Kidney (tissue), 14 donors: ENCODE results near the gene HBZ. TPM values are rescaled to one million over a fixed set of nuclear protein-coding genes. Genes with fewer than 3 reads are reported as not detected.
"Not testable (repeated sequence)": the region's sequence is repeated elsewhere in the genome, so short reads cannot be mapped to it uniquely, and the experiment has no call there.

Source experiments
- DNase-seq, 5 donors: peaks; one replicate each; pipeline ENCODE4 v3.0.0-alpha.2; 2013 to 2020
- FAIRE-seq: peaks from 2 replicates; lab custom pipeline; 2012; peaks lifted over from hg19 to GRCh38; lab: Jason Lieb, UNC
- H3K27ac ChIP-seq, 2 donors: one replicate each; pipeline ENCODE4 v1.7.0; 2013; ENCODE audit warnings: low read depth in 2 of 2, low read length in 2 of 2, inconsistent platforms in 1 of 2
- H3K27me3 ChIP-seq: one replicate; pipeline ENCODE4 v1.7.1; 2013; ENCODE audit warnings: low read length, inconsistent platforms; ENCODE audit not compliant: control insufficient read depth, insufficient read depth
- H3K36me3 ChIP-seq, 3 donors: one replicate each; pipeline versions ENCODE4 v1.7.0 to v1.7.1; 2013; ENCODE audit warnings: low read length in 3 of 3, control low read depth in 1 of 3, inconsistent platforms in 1 of 3; ENCODE audit not compliant: insufficient read depth in 3 of 3, control insufficient read depth in 2 of 3
- H3K4me1 ChIP-seq, 3 donors: one replicate each; pipeline versions ENCODE4 v1.7.0 to v1.7.1; 2013; ENCODE audit warnings: low read length in 3 of 3, inconsistent platforms in 1 of 3, low read depth in 1 of 3; ENCODE audit not compliant: control insufficient read depth in 2 of 3, insufficient read depth in 2 of 3
- H3K4me3 ChIP-seq, 3 donors: one replicate each; pipeline versions ENCODE4 v1.7.0 to v1.8.1; 2013; ENCODE audit warnings: low read length in 3 of 3, control low read depth in 1 of 3, inconsistent platforms in 1 of 3
- H3K9ac ChIP-seq, 3 donors: one replicate each; pipeline versions ENCODE4 v1.7.0 to v1.7.1; 2013; ENCODE audit warnings: low read length in 3 of 3, control low read depth in 1 of 3, inconsistent platforms in 1 of 3
- H3K9me3 ChIP-seq, 3 donors: one replicate each; pipeline versions ENCODE4 v1.7.0 to v1.7.1; 2013; ENCODE audit warnings: low read length in 3 of 3, control low read depth in 1 of 3, inconsistent platforms in 1 of 3; ENCODE audit not compliant: control insufficient read depth in 2 of 3, insufficient read depth in 1 of 3
- intact Hi-C: fragments of 100-400 bp; cut with DNase I; formaldehyde crosslinking; loops from one replicate; pipeline ENCODE4 v1.11.1; 2022
- polyA plus RNA-seq: library from polyadenylated mRNA; stranded (reverse); fragments of 350-450 nt; fragmentation: Illumina TruSeq; extraction: RNeasy Lipid Tissue Mini Kit (QIAGEN cat#74804); gene quantifications from one replicate; pipeline ENCODE4 v1.2.3, GENCODE V29; 2014; ENCODE audit warnings: low read depth, low replicate concordance; ENCODE audit not compliant: insufficient read depth
- total RNA-seq: library from RNA; stranded (reverse); fragmentation: NEBNext Ultra II Directional; extraction: Animal tissue kit (Norgen Biotek cat#: 25700); gene quantifications from one replicate; pipeline ENCODE4 v1.2.1, GENCODE V29; 2021
- TF ChIP-seq, protein P1 (sequence below): IDR thresholded peaks from 3 replicates; pipeline ENCODE4 v1.5.1; 2012; ENCODE audit warnings: mild to moderate bottlenecking, moderate library complexity, borderline replicate concordance; ENCODE audit not compliant: insufficient read depth; ENCODE audit errors: extremely low read depth
- donor health status: control.
- donor health status: control.
- donor health status: control.
- donor health status: control.
- donor health status: control.
- donor health status: DM: yes; HTN: yes; CAD: no.
- donor health status: Normal renal cell carcinoma (clear cell type).

Gene HBZ
- total and polyA plus RNA-seq, 2 donors from 2014 or later = not detected

- FAIRE-seq = no peak
Measured at GRCh38 chr16:149024-149660, 3.3 kb upstream of the HBZ start.

GRCh38 chr16:153129-153521 is 681 bp downstream of the HBZ start:
- not testable (repeated sequence) for H3K36me3 ChIP-seq, FAIRE-seq
- H3K27me3 ChIP-seq = peaks cover 12% of the 10 kb centered on the region

More at GRCh38 chr16:149024-149660, 3.3 kb upstream of the HBZ start:
- H3K27ac ChIP-seq = no peak overlapping the region
- DNase-seq = no peak
- intact Hi-C loops = no loop called here
- H3K36me3 ChIP-seq = no peaks in the 10 kb centered on the region
- no peaks in the 10 kb centered on the region for H3K4me1 ChIP-seq
- H3K9ac ChIP-seq = no peak overlapping the region
- no peaks in the 10 kb centered on the region for H3K27me3 ChIP-seq
- no peak overlapping the region for H3K4me3 ChIP-seq
- TF ChIP-seq, protein P1, sequence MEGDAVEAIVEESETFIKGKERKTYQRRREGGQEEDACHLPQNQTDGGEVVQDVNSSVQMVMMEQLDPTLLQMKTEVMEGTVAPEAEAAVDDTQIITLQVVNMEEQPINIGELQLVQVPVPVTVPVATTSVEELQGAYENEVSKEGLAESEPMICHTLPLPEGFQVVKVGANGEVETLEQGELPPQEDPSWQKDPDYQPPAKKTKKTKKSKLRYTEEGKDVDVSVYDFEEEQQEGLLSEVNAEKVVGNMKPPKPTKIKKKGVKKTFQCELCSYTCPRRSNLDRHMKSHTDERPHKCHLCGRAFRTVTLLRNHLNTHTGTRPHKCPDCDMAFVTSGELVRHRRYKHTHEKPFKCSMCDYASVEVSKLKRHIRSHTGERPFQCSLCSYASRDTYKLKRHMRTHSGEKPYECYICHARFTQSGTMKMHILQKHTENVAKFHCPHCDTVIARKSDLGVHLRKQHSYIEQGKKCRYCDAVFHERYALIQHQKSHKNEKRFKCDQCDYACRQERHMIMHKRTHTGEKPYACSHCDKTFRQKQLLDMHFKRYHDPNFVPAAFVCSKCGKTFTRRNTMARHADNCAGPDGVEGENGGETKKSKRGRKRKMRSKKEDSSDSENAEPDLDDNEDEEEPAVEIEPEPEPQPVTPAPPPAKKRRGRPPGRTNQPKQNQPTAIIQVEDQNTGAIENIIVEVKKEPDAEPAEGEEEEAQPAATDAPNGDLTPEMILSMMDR = no peak
- no peaks in the 10 kb centered on the region for H3K9me3 ChIP-seq

GRCh38 chr16:153550-154216 is 1.2 kb downstream of the HBZ start:
- H3K9ac ChIP-seq, H3K4me1 ChIP-seq, FAIRE-seq, H3K27ac ChIP-seq, H3K4me3 ChIP-seq, H3K9me3 ChIP-seq, DNase-seq, H3K36me3 ChIP-seq, intact Hi-C loops: not testable (repeated sequence)
- peaks cover 15% of the 10 kb centered on the region for H3K27me3 ChIP-seq

More at GRCh38 chr16:153129-153521, 681 bp downstream of the HBZ start:
- intact Hi-C loops, DNase-seq, H3K4me3 ChIP-seq, H3K9ac ChIP-seq, H3K9me3 ChIP-seq, H3K4me1 ChIP-seq, H3K27ac ChIP-seq: not testable (repeated sequence)

DNA sequence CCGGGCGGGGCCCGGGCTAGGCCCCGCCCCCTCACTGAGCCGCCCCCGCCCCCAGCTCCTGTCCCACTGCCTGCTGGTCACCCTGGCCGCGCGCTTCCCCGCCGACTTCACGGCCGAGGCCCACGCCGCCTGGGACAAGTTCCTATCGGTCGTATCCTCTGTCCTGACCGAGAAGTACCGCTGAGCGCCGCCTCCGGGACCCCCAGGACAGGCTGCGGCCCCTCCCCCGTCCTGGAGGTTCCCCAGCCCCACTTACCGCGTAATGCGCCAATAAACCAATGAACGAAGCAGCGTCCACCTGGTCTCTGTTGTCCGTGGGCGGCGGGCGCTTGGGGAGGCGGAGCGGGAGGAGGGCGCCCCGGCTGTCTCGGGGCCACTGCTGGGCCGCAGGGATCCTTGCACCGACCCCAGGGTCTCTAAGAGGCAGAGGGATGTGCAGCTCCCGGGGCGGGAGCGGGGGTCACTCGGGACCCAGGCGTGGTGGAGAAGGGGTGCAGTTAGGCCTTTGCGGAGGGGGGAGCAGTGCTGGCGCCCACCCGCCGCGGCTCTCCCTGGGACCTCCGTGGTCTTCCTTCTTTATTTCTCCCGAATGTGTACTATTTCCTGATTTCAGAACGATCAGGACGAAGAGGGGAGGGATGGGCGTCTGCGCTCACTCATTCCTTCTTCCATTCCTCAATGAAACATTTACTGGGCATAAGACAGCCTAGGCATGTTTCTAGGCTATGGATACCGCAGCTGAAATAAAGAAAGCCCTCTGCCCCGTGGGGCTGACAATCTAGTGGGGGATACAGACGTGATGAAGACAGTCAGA is 2.0 kb downstream of the HBZ start:
- Histone ChIP-seq H3K9me3 (no peaks in the 10 kb centered on the region), H3K36me3 (no peaks in the 10 kb centered on the region), H3K4me1 (peaks cover 0 to 4% (median 2%) of the 10 kb centered on the region in 3 donors), H3K9ac (no peak overlapping the region), H3K4me3 (peak overlapping the region in 2 of 3 donors; percentile 11 to 21), H3K27me3 (peaks cover 15% of the 10 kb centered on the region), H3K27ac (no peak overlapping the region)
- DNase-seq (peak in 4 of 5 donors; percentile 43 to 74 (median 64)), FAIRE-seq (no peak)
- intact Hi-C loops = no loop called here
- TF ChIP-seq, protein P1 = no peak
